ENCODE results near the gene MSANTD3. TPM values are rescaled to one million over a fixed set of nuclear protein-coding genes. Genes with fewer than 3 reads are reported as not detected.
A peak's percentile ranks its signal among the peaks of the same experiment; 100 is the strongest.

Gene MSANTD3
- total and polyA plus RNA-seq, 2 of the 13 experiments (the other 11 are each of a cell fraction or from before 2014, with no cell fraction given): 10.1 to 19.2 TPM

DNA sequence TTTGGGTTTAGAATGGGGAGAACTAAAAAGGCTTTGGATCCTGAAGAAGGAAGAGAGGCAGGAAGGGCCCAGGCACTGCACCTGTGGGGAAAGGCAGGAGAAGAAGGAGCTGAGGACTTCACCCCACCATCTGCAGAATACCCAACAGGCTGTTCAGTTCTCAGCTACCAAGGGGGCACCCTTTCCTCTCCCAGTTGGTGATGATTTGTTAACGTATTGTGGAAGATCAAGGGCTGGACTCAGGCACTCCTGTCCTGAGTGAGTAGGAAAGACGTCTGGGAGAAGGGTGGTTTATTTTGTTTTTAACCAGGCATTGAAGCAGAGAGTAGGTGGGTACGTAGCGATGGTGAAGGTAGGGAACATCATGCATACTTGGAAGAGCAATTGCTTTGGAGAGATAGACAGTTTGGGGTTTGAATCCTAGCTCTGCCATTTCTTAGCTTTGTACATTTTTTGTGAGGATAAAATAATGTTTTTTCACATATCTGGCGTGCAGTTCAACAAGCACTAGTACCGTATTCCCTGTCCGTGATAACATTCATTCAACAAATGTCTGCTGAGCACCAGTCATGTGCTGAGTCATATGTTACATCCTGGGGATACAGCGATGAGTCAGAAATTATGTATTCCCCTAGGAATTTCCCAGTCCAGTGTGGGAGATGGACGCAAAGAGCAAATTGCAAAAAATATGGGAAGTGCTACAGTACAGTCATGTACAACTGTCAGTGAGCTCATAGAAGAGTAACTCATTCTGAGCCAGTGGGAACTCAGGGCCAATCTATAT is 2.1 kb downstream of the MSANTD3 start (continued):
- TF ChIP-seq, protein P1, sequence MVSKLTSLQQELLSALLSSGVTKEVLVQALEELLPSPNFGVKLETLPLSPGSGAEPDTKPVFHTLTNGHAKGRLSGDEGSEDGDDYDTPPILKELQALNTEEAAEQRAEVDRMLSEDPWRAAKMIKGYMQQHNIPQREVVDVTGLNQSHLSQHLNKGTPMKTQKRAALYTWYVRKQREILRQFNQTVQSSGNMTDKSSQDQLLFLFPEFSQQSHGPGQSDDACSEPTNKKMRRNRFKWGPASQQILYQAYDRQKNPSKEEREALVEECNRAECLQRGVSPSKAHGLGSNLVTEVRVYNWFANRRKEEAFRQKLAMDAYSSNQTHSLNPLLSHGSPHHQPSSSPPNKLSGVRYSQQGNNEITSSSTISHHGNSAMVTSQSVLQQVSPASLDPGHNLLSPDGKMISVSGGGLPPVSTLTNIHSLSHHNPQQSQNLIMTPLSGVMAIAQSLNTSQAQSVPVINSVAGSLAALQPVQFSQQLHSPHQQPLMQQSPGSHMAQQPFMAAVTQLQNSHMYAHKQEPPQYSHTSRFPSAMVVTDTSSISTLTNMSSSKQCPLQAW (CRISPR knock-in tag; IDR thresholded peaks at IDR 0.05): peak; percentile 54; the same call in 1 of the 2 replicates
- peak; percentile 45; the same call in 1 of the 2 replicates for TF ChIP-seq ETV5 (CRISPR knock-in tag; IDR thresholded peaks at IDR 0.05; ENCODE audit: borderline replicate concordance)
- TF ChIP-seq, protein P2, sequence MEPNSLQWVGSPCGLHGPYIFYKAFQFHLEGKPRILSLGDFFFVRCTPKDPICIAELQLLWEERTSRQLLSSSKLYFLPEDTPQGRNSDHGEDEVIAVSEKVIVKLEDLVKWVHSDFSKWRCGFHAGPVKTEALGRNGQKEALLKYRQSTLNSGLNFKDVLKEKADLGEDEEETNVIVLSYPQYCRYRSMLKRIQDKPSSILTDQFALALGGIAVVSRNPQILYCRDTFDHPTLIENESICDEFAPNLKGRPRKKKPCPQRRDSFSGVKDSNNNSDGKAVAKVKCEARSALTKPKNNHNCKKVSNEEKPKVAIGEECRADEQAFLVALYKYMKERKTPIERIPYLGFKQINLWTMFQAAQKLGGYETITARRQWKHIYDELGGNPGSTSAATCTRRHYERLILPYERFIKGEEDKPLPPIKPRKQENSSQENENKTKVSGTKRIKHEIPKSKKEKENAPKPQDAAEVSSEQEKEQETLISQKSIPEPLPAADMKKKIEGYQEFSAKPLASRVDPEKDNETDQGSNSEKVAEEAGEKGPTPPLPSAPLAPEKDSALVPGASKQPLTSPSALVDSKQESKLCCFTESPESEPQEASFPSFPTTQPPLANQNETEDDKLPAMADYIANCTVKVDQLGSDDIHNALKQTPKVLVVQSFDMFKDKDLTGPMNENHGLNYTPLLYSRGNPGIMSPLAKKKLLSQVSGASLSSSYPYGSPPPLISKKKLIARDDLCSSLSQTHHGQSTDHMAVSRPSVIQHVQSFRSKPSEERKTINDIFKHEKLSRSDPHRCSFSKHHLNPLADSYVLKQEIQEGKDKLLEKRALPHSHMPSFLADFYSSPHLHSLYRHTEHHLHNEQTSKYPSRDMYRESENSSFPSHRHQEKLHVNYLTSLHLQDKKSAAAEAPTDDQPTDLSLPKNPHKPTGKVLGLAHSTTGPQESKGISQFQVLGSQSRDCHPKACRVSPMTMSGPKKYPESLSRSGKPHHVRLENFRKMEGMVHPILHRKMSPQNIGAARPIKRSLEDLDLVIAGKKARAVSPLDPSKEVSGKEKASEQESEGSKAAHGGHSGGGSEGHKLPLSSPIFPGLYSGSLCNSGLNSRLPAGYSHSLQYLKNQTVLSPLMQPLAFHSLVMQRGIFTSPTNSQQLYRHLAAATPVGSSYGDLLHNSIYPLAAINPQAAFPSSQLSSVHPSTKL (CRISPR knock-in tag; IDR thresholded peaks at IDR 0.05): peak; percentile 74
- peak in 1 of 2 experiments; percentile 60; a peak in 1 of 4 replicates for TF ChIP-seq EP300 (IDR thresholded peaks at IDR 0.05; ENCODE audit: low read depth in 2 of 2, low read length in 2 of 2)
- peak; percentile 39; the same call in 1 of the 2 replicates for TF ChIP-seq EP300 (CRISPR knock-in tag; IDR thresholded peaks at IDR 0.05; ENCODE audit: borderline replicate concordance)
- TF ChIP-seq HDAC1 (CRISPR knock-in tag; IDR thresholded peaks at IDR 0.05): 0 out of 2 replicates have a peak, but pooled peaks have one; percentile 1
- TF ChIP-seq ZNF616 (CRISPR knock-in tag; IDR thresholded peaks at IDR 0.05; ENCODE audit: low read depth): no peak
- no peak for TF ChIP-seq NFYC (CRISPR knock-in tag; IDR thresholded peaks at IDR 0.05)
- TF ChIP-seq, protein P3, sequence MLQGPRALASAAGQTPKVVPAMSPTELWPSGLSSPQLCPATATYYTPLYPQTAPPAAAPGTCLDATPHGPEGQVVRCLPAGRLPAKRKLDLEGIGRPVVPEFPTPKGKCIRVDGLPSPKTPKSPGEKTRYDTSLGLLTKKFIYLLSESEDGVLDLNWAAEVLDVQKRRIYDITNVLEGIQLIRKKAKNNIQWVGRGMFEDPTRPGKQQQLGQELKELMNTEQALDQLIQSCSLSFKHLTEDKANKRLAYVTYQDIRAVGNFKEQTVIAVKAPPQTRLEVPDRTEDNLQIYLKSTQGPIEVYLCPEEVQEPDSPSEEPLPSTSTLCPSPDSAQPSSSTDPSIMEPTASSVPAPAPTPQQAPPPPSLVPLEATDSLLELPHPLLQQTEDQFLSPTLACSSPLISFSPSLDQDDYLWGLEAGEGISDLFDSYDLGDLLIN (CRISPR knock-in tag; IDR thresholded peaks at IDR 0.05; ENCODE audit: borderline replicate concordance): no peak
- peak; percentile 73 for TF ChIP-seq TEAD3 (CRISPR knock-in tag; optimal IDR thresholded peaks at IDR 0.05; ENCODE audit: borderline replicate concordance)
- TF ChIP-seq ZBTB3 (CRISPR knock-in tag; IDR thresholded peaks at IDR 0.05; ENCODE audit: borderline replicate concordance, low read depth): no peak
- no peak for TF ChIP-seq ZNF350 (CRISPR knock-in tag; IDR thresholded peaks at IDR 0.05; ENCODE audit: borderline replicate concordance, low read depth)
- TF ChIP-seq ZNF317 (CRISPR knock-in tag; IDR thresholded peaks at IDR 0.05): peak; percentile 50; the same call in 1 of the 2 replicates
